ENCODE measurements around the gene GAS7. TPM values are rescaled to one million over a fixed set of nuclear protein-coding genes. Genes with fewer than 3 reads are reported as not detected.

GAS7 gene
- total and polyA plus RNA-seq, 3 experiments from 2014 or later, result 1.9 to 4.4 (median 3.3) TPM

- no peaks in the 10 kb centered on the region for H3K27me3 Mint-ChIP-seq
- H3K27ac Mint-ChIP-seq, result no peak overlapping the region
- H3K36me3 ChIP-seq (ENCODE audit: insufficient read depth, low read length), result no peaks in the 10 kb centered on the region
- H3K27me3 ChIP-seq (ENCODE audit: insufficient read depth, low read length, poor library complexity, severe bottlenecking), result no peaks in the 10 kb centered on the region
- no peak overlapping the region for H3K4me3 Mint-ChIP-seq
- ChIA-PET POLR2A (no interaction called here), CTCF (no interaction called here)
- no peaks in the 10 kb centered on the region for H3K4me1 Mint-ChIP-seq
- no peaks in the 10 kb centered on the region for H3K36me3 Mint-ChIP-seq
- peaks cover 0 to 4% (median 0%) of the 10 kb centered on the region in 5 donors for H3K9me3 Mint-ChIP-seq
- H3K27ac ChIP-seq (ENCODE audit: low read depth, low read length), result no peak overlapping the region
- no peaks in the 10 kb centered on the region for H3K4me1 ChIP-seq (ENCODE audit: insufficient read depth, low read length)
- DNase-seq, result no peak
- no peak overlapping the region for H3K4me3 ChIP-seq (ENCODE audit: low read length)
- H3K9me3 ChIP-seq (ENCODE audit: low read length), result no peaks in the 10 kb centered on the region
Observed at GRCh38 chr17:10211666-10212065, 13.3 kb upstream of the GAS7 start.

GRCh38 chr17:10210151-10210574, 11.8 kb upstream of the GAS7 start:
- Mint-ChIP-seq H3K27ac (no peak overlapping the region), H3K36me3 (no peaks in the 10 kb centered on the region), H3K27me3 (peaks cover 0 to 2% of the 10 kb centered on the region in 2 donors), H3K9me3 (peaks cover 0 to 12% (median 4%) of the 10 kb centered on the region in 5 donors), H3K4me1 (no peaks in the 10 kb centered on the region), H3K4me3 (no peak overlapping the region)
- Histone ChIP-seq H3K9me3 (ENCODE audit: low read length) (peaks cover 8% of the 10 kb centered on the region), H3K27me3 (ENCODE audit: insufficient read depth, low read length, poor library complexity, severe bottlenecking) (no peaks in the 10 kb centered on the region), H3K4me1 (ENCODE audit: insufficient read depth, low read length) (no peaks in the 10 kb centered on the region), H3K36me3 (ENCODE audit: insufficient read depth, low read length) (no peaks in the 10 kb centered on the region), H3K27ac (ENCODE audit: low read depth, low read length) (no peak overlapping the region), H3K4me3 (ENCODE audit: low read length) (no peak overlapping the region)
- no peak for DNase-seq
- POLR2A ChIA-PET, result no interaction called here
- CTCF ChIA-PET, result no interaction called here

- Histone ChIP-seq H3K4me3 (ENCODE audit: low read length) (no peak overlapping the region), H3K36me3 (ENCODE audit: insufficient read depth, low read length) (no peaks in the 10 kb centered on the region), H3K27me3 (ENCODE audit: insufficient read depth, low read length, poor library complexity, severe bottlenecking) (no peaks in the 10 kb centered on the region), H3K4me1 (ENCODE audit: insufficient read depth, low read length) (no peaks in the 10 kb centered on the region), H3K27ac (ENCODE audit: low read depth, low read length) (no peak overlapping the region), H3K9me3 (ENCODE audit: low read length) (peaks cover 8% of the 10 kb centered on the region)
- Mint-ChIP-seq H3K36me3 (peaks cover 0 to 12% (median 0%) of the 10 kb centered on the region in 3 donors), H3K4me1 (no peaks in the 10 kb centered on the region), H3K4me3 (no peak overlapping the region), H3K27me3 (peaks cover 0 to 2% of the 10 kb centered on the region in 2 donors), H3K9me3 (peaks cover 9 to 23% (median 18%) of the 10 kb centered on the region in 5 donors), H3K27ac (peak overlapping the region in 1 of 8 donors; percentile 58)
- DNase-seq, result no peak
- ChIA-PET CTCF (interaction anchor here (1.0 kb wide), 1 partner anchor 9 kb away, joined by 3 read pairs; no protein-coding TSS in a partner anchor), POLR2A (no interaction called here)
Observed at GRCh38 chr17:10208604-10209193, 10.3 kb upstream of the GAS7 start.

GRCh38 chr17:10207153-10207552, 8.7 kb upstream of the GAS7 start:
- CTCF ChIA-PET, result no interaction called here
- peaks cover 0 to 12% (median 0%) of the 10 kb centered on the region in 3 donors for H3K36me3 Mint-ChIP-seq

GRCh38 chr17:10205549-10206185, 7.3 kb upstream of the GAS7 start:
- H3K36me3 Mint-ChIP-seq, result peaks cover 0 to 12% (median 0%) of the 10 kb centered on the region in 3 donors
- no peak for DNase-seq
- peaks cover 7 to 13% of the 10 kb centered on the region in 2 donors for H3K27me3 Mint-ChIP-seq
- CTCF ChIA-PET, result no interaction called here
- peak overlapping the region in 1 of 8 donors; percentile 32 for H3K27ac Mint-ChIP-seq
- Histone ChIP-seq H3K27me3 (ENCODE audit: insufficient read depth, low read length, poor library complexity, severe bottlenecking) (peaks cover 2% of the 10 kb centered on the region), H3K9me3 (ENCODE audit: low read length) (peaks cover 8% of the 10 kb centered on the region), H3K4me1 (ENCODE audit: insufficient read depth, low read length) (no peaks in the 10 kb centered on the region), H3K36me3 (ENCODE audit: insufficient read depth, low read length) (no peaks in the 10 kb centered on the region), H3K27ac (ENCODE audit: low read depth, low read length) (no peak overlapping the region), H3K4me3 (ENCODE audit: low read length) (no peak overlapping the region)
- H3K4me1 Mint-ChIP-seq, result no peaks in the 10 kb centered on the region
- H3K9me3 Mint-ChIP-seq, result peaks cover 11 to 24% (median 19%) of the 10 kb centered on the region in 5 donors
- POLR2A ChIA-PET, result no interaction called here
- H3K4me3 Mint-ChIP-seq, result no peak overlapping the region

More at GRCh38 chr17:10207153-10207552, 8.7 kb upstream of the GAS7 start:
- no peaks in the 10 kb centered on the region for H3K27me3 ChIP-seq (ENCODE audit: insufficient read depth, low read length, poor library complexity, severe bottlenecking)
- H3K4me1 Mint-ChIP-seq, result no peaks in the 10 kb centered on the region
- no peak overlapping the region for H3K4me3 ChIP-seq (ENCODE audit: low read length)
- no peaks in the 10 kb centered on the region for H3K36me3 ChIP-seq (ENCODE audit: insufficient read depth, low read length)
- peaks cover 8% of the 10 kb centered on the region for H3K9me3 ChIP-seq (ENCODE audit: low read length)
- POLR2A ChIA-PET, result no interaction called here
- no peak overlapping the region for H3K27ac Mint-ChIP-seq
- no peaks in the 10 kb centered on the region for H3K4me1 ChIP-seq (ENCODE audit: insufficient read depth, low read length)
- H3K27ac ChIP-seq (ENCODE audit: low read depth, low read length), result no peak overlapping the region
- H3K9me3 Mint-ChIP-seq, result peaks cover 11 to 24% (median 19%) of the 10 kb centered on the region in 5 donors
- H3K4me3 Mint-ChIP-seq, result no peak overlapping the region
- DNase-seq, result no peak
- peaks cover 2 to 3% of the 10 kb centered on the region in 2 donors for H3K27me3 Mint-ChIP-seq

- Mint-ChIP-seq H3K36me3 (peaks cover 0 to 12% (median 0%) of the 10 kb centered on the region in 3 donors), H3K4me1 (peaks cover 10 to 12% (median 11%) of the 10 kb centered on the region in 3 donors), H3K27ac (no peak overlapping the region), H3K4me3 (no peak overlapping the region), H3K27me3 (peaks cover 23 to 32% of the 10 kb centered on the region in 2 donors), H3K9me3 (peaks cover 11 to 23% (median 19%) of the 10 kb centered on the region in 5 donors)
- Histone ChIP-seq H3K4me1 (ENCODE audit: insufficient read depth, low read length) (peaks cover 6% of the 10 kb centered on the region), H3K27me3 (ENCODE audit: insufficient read depth, low read length, poor library complexity, severe bottlenecking) (peaks cover 9% of the 10 kb centered on the region), H3K9me3 (ENCODE audit: low read length) (peaks cover 8% of the 10 kb centered on the region), H3K27ac (ENCODE audit: low read depth, low read length) (no peak overlapping the region), H3K36me3 (ENCODE audit: insufficient read depth, low read length) (no peaks in the 10 kb centered on the region), H3K4me3 (ENCODE audit: low read length) (no peak overlapping the region)
- ChIA-PET POLR2A (no interaction called here), CTCF (no interaction called here)
- DNase-seq, result no peak
Observed at GRCh38 chr17:10201680-10202079, 3.3 kb upstream of the GAS7 start.

GRCh38 chr17:10200645-10201044, 2.2 kb upstream of the GAS7 start:
- Histone ChIP-seq H3K36me3 (ENCODE audit: insufficient read depth, low read length) (no peaks in the 10 kb centered on the region), H3K4me1 (ENCODE audit: insufficient read depth, low read length) (peaks cover 6% of the 10 kb centered on the region), H3K9me3 (ENCODE audit: low read length) (peaks cover 3% of the 10 kb centered on the region), H3K27ac (ENCODE audit: low read depth, low read length) (no peak overlapping the region), H3K4me3 (ENCODE audit: low read length) (no peak overlapping the region), H3K27me3 (ENCODE audit: insufficient read depth, low read length, poor library complexity, severe bottlenecking) (peaks cover 9% of the 10 kb centered on the region)
- POLR2A ChIA-PET, result no interaction called here
- Mint-ChIP-seq H3K27ac (no peak overlapping the region), H3K4me3 (peak overlapping the region in 1 of 7 donors; percentile 2), H3K4me1 (peaks cover 10 to 15% (median 12%) of the 10 kb centered on the region in 3 donors), H3K27me3 (peaks cover 25 to 36% of the 10 kb centered on the region in 2 donors), H3K9me3 (peaks cover 11 to 19% (median 17%) of the 10 kb centered on the region in 5 donors), H3K36me3 (peaks cover 0 to 12% (median 0%) of the 10 kb centered on the region in 3 donors)
- CTCF ChIA-PET, result interaction anchor here (1.9 kb wide), 1 partner anchor 213 kb away, joined by 4 read pairs; no protein-coding TSS in a partner anchor
- no peak for DNase-seq

GRCh38 chr17:10200016-10200415, 1.6 kb upstream of the GAS7 start:
- CTCF ChIA-PET, result interaction anchor here (1.9 kb wide), 1 partner anchor 213 kb away, joined by 4 read pairs; no protein-coding TSS in a partner anchor
- Mint-ChIP-seq H3K9me3 (peaks cover 8 to 17% (median 16%) of the 10 kb centered on the region in 5 donors), H3K27ac (peak overlapping the region in 2 of 8 donors; percentile 12 to 30), H3K36me3 (peaks cover 0 to 13% (median 0%) of the 10 kb centered on the region in 3 donors), H3K4me3 (peak overlapping the region; percentile 16 to 88 (median 60)), H3K4me1 (peaks cover 10 to 15% (median 12%) of the 10 kb centered on the region in 3 donors), H3K27me3 (peaks cover 24 to 36% of the 10 kb centered on the region in 2 donors)
- no peak for DNase-seq
- Histone ChIP-seq H3K36me3 (ENCODE audit: insufficient read depth, low read length) (no peaks in the 10 kb centered on the region), H3K4me3 (ENCODE audit: low read length) (no peak overlapping the region), H3K27ac (ENCODE audit: low read depth, low read length) (no peak overlapping the region), H3K9me3 (ENCODE audit: low read length) (no peaks in the 10 kb centered on the region), H3K27me3 (ENCODE audit: insufficient read depth, low read length, poor library complexity, severe bottlenecking) (peaks cover 9% of the 10 kb centered on the region), H3K4me1 (ENCODE audit: insufficient read depth, low read length) (peaks cover 6% of the 10 kb centered on the region)
- POLR2A ChIA-PET, result no interaction called here

All from CD8-positive, alpha-beta memory T cell (primary cell).